ENCODE measurements around the gene CYB5R3. TPM values are rescaled to one million over a fixed set of nuclear protein-coding genes. Genes with fewer than 3 reads are reported as not detected.

Gene CYB5R3
- polyA plus RNA-seq, 1 of the 3 experiments (the other 2 are of a cell fraction), result 106 TPM

GRCh38 chr22:42595434-42595833 is 53.8 kb downstream of the CYB5R3 start:
- H3K4me1 ChIP-seq (ENCODE audit: control insufficient read depth in 1 of 2, insufficient read depth in 2 of 2, low read depth in 1 of 2, low read length in 1 of 2), result peaks cover 0 to 14% of the 10 kb centered on the region in 2 experiments; a peak in 1 of 4 replicates
- no peak overlapping the region for H3K9ac ChIP-seq
- H3K79me2 ChIP-seq (ENCODE audit: insufficient read depth), result 0 out of 2 replicates have a peak, but pooled peaks cover 4% of the 10 kb centered on the region
- H3K9me2 ChIP-seq, result no peaks in the 10 kb centered on the region
- ChIA-PET POLR2A (interaction anchor here (1.4 kb wide), 1 partner anchor 27 kb away, joined by 5 read pairs; no protein-coding TSS in a partner anchor), CTCF (no interaction called here)
- peaks cover 19 to 41% of the 10 kb centered on the region in 2 experiments for H3K36me3 ChIP-seq (replicated peaks in 1 of 2; ENCODE audit: control insufficient read depth in 1 of 2, insufficient read depth in 2 of 2, low read length in 1 of 2)
- no peak overlapping the region for H3K27ac ChIP-seq (ENCODE audit: low read depth in 2 of 2, low read length in 1 of 2)
- H2AFZ ChIP-seq (ENCODE audit: low read depth), result no peak overlapping the region
- no CpG with 5 or more reads among the region's 3 CpGs for WGBS (ENCODE audit: low lambda C conversion rate)
- no peak overlapping the region for H3K4me2 ChIP-seq
- H3K27me3 ChIP-seq (ENCODE audit: insufficient read depth), result no peaks in the 10 kb centered on the region
- H3F3A ChIP-seq (replicated peaks; ENCODE audit: insufficient read depth), result no peaks in the 10 kb centered on the region
- H3K9me3 ChIP-seq, result no peaks in the 10 kb centered on the region
- no peak for DNase-seq
- H4K20me1 ChIP-seq (ENCODE audit: insufficient read depth), result no peaks in the 10 kb centered on the region
- no peak overlapping the region for H3K4me3 ChIP-seq (ENCODE audit: low read depth in 2 of 2, low read length in 1 of 2)
- TF ChIP-seq MXI1 (IDR thresholded peaks at IDR 0.05; ENCODE audit: low read depth, low read length) (peak; percentile 44; the same call in 1 of the 2 replicates), FOSL2 (IDR thresholded peaks at IDR 0.05; ENCODE audit: borderline replicate concordance, low read depth) (no peak), POLR2AphosphoS5 (IDR thresholded peaks at IDR 0.05; ENCODE audit: low read depth, low read length) (no peak)

- WGBS (ENCODE audit: low lambda C conversion rate), result 94% methylated on average over 3 of the region's 12 CpGs
- ChIA-PET CTCF (no interaction called here), POLR2A (no interaction called here)
Measured at GRCh38 chr22:42591987-42592386, 57.2 kb downstream of the CYB5R3 start.

GRCh38 chr22:42587588-42588175 is 61.5 kb downstream of the CYB5R3 start:
- POLR2A ChIA-PET, result no interaction called here
- CTCF ChIA-PET, result no interaction called here
- no peaks in the 10 kb centered on the region for H3K4me1 ChIP-seq (ENCODE audit: control insufficient read depth in 1 of 2, insufficient read depth in 2 of 2, low read depth in 1 of 2, low read length in 1 of 2)

More at GRCh38 chr22:42591987-42592386, 57.2 kb downstream of the CYB5R3 start:
- no peak for TF ChIP-seq YY1 (IDR thresholded peaks at IDR 0.05; ENCODE audit: low read depth)
- TF ChIP-seq EZH2phosphoT487 (IDR thresholded peaks at IDR 0.05; ENCODE audit: borderline replicate concordance, low read depth), result no peak
- no peak for TF ChIP-seq RFX5 (IDR thresholded peaks at IDR 0.05; ENCODE audit: low read length)
- TF ChIP-seq RCOR1 (IDR thresholded peaks at IDR 0.05; ENCODE audit: low read length), result no peak
- no peak for TF ChIP-seq JUND (IDR thresholded peaks at IDR 0.05)
- TF ChIP-seq POLR2AphosphoS5 (IDR thresholded peaks at IDR 0.05; ENCODE audit: low read depth, low read length), result no peak
- Histone ChIP-seq H3K9ac (no peak overlapping the region), H3K4me2 (no peak overlapping the region), H3K79me2 (ENCODE audit: insufficient read depth) (no peaks in the 10 kb centered on the region), H3K27me3 (ENCODE audit: insufficient read depth) (no peaks in the 10 kb centered on the region), H3K27ac (ENCODE audit: low read depth in 2 of 2, low read length in 1 of 2) (no peak overlapping the region), H3K4me1 (ENCODE audit: control insufficient read depth in 1 of 2, insufficient read depth in 2 of 2, low read depth in 1 of 2, low read length in 1 of 2) (peaks cover 0 to 11% of the 10 kb centered on the region in 2 experiments; a peak in 1 of 4 replicates), H2AFZ (ENCODE audit: low read depth) (no peak overlapping the region), H3F3A (replicated peaks; ENCODE audit: insufficient read depth) (no peaks in the 10 kb centered on the region), H3K36me3 (replicated peaks in 1 of 2; ENCODE audit: control insufficient read depth in 1 of 2, insufficient read depth in 2 of 2, low read length in 1 of 2) (peaks cover 17 to 38% of the 10 kb centered on the region in 2 experiments), H4K20me1 (ENCODE audit: insufficient read depth) (no peaks in the 10 kb centered on the region), H3K9me2 (no peaks in the 10 kb centered on the region), H3K4me3 (ENCODE audit: low read depth in 2 of 2, low read length in 1 of 2) (no peak overlapping the region), H3K9me3 (no peaks in the 10 kb centered on the region)
- DNase-seq, result no peak

More at GRCh38 chr22:42587588-42588175, 61.5 kb downstream of the CYB5R3 start:
- H3K36me3 ChIP-seq (replicated peaks in 1 of 2; ENCODE audit: control insufficient read depth in 1 of 2, insufficient read depth in 2 of 2, low read length in 1 of 2), result peaks cover 2 to 32% of the 10 kb centered on the region in 2 experiments
- no peaks in the 10 kb centered on the region for H3K27me3 ChIP-seq (ENCODE audit: insufficient read depth)
- H3K9me3 ChIP-seq, result no peaks in the 10 kb centered on the region
- no peak for TF ChIP-seq USF2 (IDR thresholded peaks at IDR 0.05; ENCODE audit: borderline replicate concordance, low read depth, low read length)
- no peak for TF ChIP-seq REST (IDR thresholded peaks at IDR 0.05; ENCODE audit: low read depth, low read length)
- TF ChIP-seq FOXJ3 (CRISPR knock-in tag; IDR thresholded peaks at IDR 0.05), result no peak
- no peak for TF ChIP-seq CTCF (IDR thresholded peaks at IDR 0.05)
- TF ChIP-seq SMC3 (IDR thresholded peaks at IDR 0.05; ENCODE audit: low read depth, low read length), result no peak
- no peak for TF ChIP-seq MXI1 (IDR thresholded peaks at IDR 0.05; ENCODE audit: low read depth, low read length)
- TF ChIP-seq NRF1 (IDR thresholded peaks at IDR 0.05; ENCODE audit: low read depth, low read length), result no peak
- no peak for TF ChIP-seq FOSL2 (IDR thresholded peaks at IDR 0.05; ENCODE audit: borderline replicate concordance, low read depth)
- TF ChIP-seq EP300 (IDR thresholded peaks at IDR 0.05; ENCODE audit: borderline replicate concordance in 1 of 2, low read depth in 1 of 2, low read length in 1 of 2), result no peak
- no peak for TF ChIP-seq NFIC (IDR thresholded peaks at IDR 0.05; ENCODE audit: borderline replicate concordance)
- TF ChIP-seq ELF1 (IDR thresholded peaks at IDR 0.05), result no peak
- no peaks in the 10 kb centered on the region for H3K9me2 ChIP-seq
- WGBS (ENCODE audit: low lambda C conversion rate), result 95% methylated on average over 4 of the region's 5 CpGs
- no peak overlapping the region for H2AFZ ChIP-seq (ENCODE audit: low read depth)
- H3K4me3 ChIP-seq (ENCODE audit: low read depth in 2 of 2, low read length in 1 of 2), result no peak overlapping the region
- H3K27ac ChIP-seq (ENCODE audit: low read depth in 2 of 2, low read length in 1 of 2), result no peak overlapping the region
- no peak overlapping the region for H3K4me2 ChIP-seq
- H3K9ac ChIP-seq, result no peak overlapping the region
- no peaks in the 10 kb centered on the region for H4K20me1 ChIP-seq (ENCODE audit: insufficient read depth)
- no peaks in the 10 kb centered on the region for H3F3A ChIP-seq (replicated peaks; ENCODE audit: insufficient read depth)
- DNase-seq, result no peak
- H3K79me2 ChIP-seq (ENCODE audit: insufficient read depth), result no peaks in the 10 kb centered on the region

Data from SK-N-SH (cell line).